K562 (cell line): ENCODE measurements around the gene FOXL2NB.

ENCODE experiments used
- CTCF ChIP-seq, 3 experiments: IDR thresholded peaks in 2 of 3; conservative IDR thresholded peaks in 1 of 3; 2 replicates each; pipeline ENCODE4 v1.5.1; 2011 to 2012; ENCODE audit warnings: low read length in 3 of 3, mild to moderate bottlenecking in 3 of 3, control low read depth in 2 of 3, improper control_type of control experiment in 1 of 3, inconsistent platforms in 1 of 3, low read depth in 1 of 3, mixed read lengths in 1 of 3, moderate library complexity in 1 of 3; ENCODE audit not compliant: insufficient read depth in 2 of 3
- FOS ChIP-seq: IDR thresholded peaks from 3 replicates; pipeline ENCODE4 v1.6.1; 2011; ENCODE audit not compliant: insufficient read length; ENCODE audit errors: extremely low read depth
- SMC3 ChIP-seq: conservative IDR thresholded peaks from 2 replicates; pipeline ENCODE4 v1.6.1; 2011; ENCODE audit warnings: low read depth, low read length, improper control_type of control experiment; ENCODE audit not compliant: insufficient read depth

- TF ChIP-seq CTCF (IDR thresholded peaks at IDR 0.05 in 2 of 3, conservative IDR thresholded peaks at IDR 0.05 in 1 of 3; ENCODE audit: insufficient read depth in 2 of 3, low read depth in 1 of 3, low read length in 3 of 3) (peak; percentile 86 to 95 (median 95)), FOS (no peak), SMC3 (peak; percentile 94)
Measured at GRCh38 chr3:138923531-138923994, 23.5 kb upstream of the FOXL2NB start.
